Measurements from ENCODE around the gene TIMM13. TPM values are rescaled to one million over a fixed set of nuclear protein-coding genes. Genes with fewer than 3 reads are reported as not detected.

Gene TIMM13
- total RNA-seq, 1 donor from 2014 or later, result 73.7 TPM

DNA sequence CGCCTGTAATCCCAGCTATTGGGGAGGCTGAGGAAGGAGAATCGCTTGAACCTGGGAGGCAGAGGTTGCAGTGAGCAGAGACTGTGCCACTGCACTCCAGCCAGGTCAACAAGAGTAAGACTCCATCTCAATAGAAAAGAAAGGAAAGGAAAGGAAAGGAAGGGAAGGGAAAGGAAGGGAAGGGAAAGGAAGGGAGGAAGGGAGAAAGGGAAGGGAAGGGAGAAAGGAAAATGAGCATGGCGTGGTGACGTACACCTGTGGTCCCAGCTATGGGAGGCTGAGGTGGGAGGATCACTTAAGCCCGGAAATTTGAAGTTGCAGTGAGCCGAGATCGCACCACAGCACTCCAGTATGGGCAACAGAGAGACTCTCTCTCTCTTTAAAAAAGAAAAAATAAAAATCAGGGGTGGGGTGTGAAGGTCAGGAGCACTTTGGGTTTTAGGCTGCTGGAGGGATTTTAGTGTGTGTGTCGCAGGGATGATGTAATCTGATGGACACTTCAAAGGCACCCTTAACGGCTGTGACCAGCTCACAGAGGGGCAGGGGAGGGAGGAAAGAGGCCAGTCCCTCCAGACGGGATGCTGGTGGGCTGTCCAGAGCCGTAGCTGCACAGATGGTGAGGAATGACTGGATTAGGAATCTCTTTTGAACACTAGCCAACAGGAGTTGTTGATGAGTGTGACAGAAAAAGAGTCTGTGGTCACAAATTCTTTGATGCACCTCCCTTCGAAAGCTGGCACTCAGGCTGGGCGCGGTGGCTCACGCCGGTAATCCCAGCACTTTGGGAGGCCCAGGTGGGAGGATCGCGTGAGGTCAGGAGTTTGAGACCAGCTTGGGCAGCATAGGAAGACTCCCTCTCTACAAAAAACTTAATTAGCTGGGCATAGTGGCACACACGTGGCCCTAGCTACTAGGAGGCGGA is 39.8 kb downstream of the TIMM13 start:
- peak; percentile 20 for DNase-seq (ENCODE audit: low read depth)

DNA sequence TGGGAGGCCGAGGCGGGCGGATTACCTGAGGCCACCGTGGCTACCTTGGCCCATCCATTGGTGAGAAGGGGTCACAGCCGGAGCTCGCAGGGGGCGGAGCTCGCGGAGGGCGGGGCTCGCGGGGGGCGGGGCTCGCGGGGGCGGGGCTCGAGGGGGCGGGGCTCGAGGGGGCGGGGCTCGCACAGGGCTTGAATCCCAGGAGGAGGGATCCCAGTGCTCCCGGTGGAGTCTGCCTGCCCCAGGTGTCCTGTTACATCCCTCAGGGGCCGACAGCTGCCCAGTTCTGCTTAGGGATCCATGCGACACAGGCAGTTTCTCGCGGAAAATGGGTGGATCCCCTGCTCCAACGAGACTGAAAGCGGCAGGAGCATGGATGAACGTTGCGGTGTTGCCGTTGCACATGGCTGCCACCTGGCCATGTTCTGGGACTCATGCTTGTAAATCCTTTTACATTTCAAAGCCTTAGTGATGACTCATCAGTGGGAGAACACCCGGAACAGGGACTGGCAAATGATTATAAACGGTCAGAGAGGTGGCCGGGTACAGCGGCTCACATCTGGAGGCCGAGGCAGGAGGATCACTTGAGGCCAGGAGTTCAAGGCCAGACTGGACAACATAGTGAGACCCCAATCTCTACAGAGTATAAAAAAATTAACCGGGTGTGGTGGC is 42.2 kb downstream of the TIMM13 start:
- DNase-seq (ENCODE audit: low read depth), result peak; percentile 76

GRCh38 chr19:2382530-2383222 is 44.7 kb downstream of the TIMM13 start:
- no peak for DNase-seq (ENCODE audit: low read depth)

DNA sequence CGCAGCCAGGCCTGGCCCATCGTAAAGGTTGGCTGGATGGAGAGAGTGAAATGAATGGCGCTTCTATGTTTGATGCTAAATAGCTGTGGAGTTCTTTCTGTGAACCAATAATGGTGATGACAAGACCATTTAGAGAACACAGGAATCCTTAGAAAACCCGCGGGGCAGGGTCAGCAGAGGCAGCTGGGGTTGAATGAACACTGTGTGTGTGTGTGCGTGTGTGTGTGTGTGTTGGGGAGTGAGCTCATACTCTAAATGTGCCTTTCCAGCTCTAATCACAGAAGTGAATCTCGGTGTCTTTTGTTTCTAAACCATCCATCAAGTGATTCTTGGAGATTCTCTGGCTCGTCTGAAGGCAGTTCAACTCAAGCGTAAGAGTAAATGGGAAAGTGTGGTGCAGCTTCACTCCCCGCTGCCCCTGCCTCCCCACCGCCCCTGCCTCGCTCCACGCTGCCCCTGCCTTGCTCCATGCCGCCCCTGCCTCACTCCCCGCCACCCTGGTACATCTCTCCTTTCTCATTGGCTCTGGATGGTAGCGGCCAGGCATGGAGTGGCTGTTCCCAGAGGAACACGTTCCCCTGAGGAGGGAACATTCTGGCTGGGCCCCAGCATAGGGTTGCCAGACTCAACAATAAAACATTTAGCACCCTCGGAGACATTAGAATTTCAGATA is 46.1 kb downstream of the TIMM13 start:
- peak; percentile 35 for DNase-seq (ENCODE audit: low read depth)

- no peak for DNase-seq (ENCODE audit: low read depth)
Observed at GRCh38 chr19:2380567-2380966, 46.8 kb downstream of the TIMM13 start.

GRCh38 chr19:2376784-2377519 is 50.4 kb downstream of the TIMM13 start:
- DNase-seq (ENCODE audit: low read depth), result no peak

Small RNA genes within 50 kb of the gene (microRNA-seq; reads per million reads assigned to microRNA genes)
- not detected for gene MIR7108

Other genes starting within 250 kb of the TIMM13 start
- 77.5 and 86.7 TPM in 2 replicates for gene PLEKHJ1, start 191.3 kb downstream of the TIMM13 start, total RNA-seq
- gene SF3A2, start 190.8 kb downstream of the TIMM13 start, total RNA-seq, result 21.6 and 23.1 TPM in 2 replicates
- gene AMH, start 178.3 kb downstream of the TIMM13 start, total RNA-seq, result 5.1 and 7.3 TPM in 2 replicates
- gene JSRP1, start 171.2 kb downstream of the TIMM13 start, total RNA-seq, result 303 and 333 TPM in 2 replicates
- gene PEAK3, start 145.4 kb downstream of the TIMM13 start, total RNA-seq, result 0.16 and 0.36 TPM in 2 replicates
- not detected in 2 replicates for gene LINGO3, start 119.4 kb downstream of the TIMM13 start, total RNA-seq
- 158 and 226 TPM in 2 replicates for gene LSM7, start 99.0 kb downstream of the TIMM13 start, total RNA-seq
- 36.1 and 45.7 TPM in 2 replicates for gene SPPL2B, start 98.9 kb downstream of the TIMM13 start, total RNA-seq
- not detected in 2 replicates for gene TMPRSS9, start 67.3 kb downstream of the TIMM13 start, total RNA-seq
- gene LMNB2, start 29.4 kb upstream of the TIMM13 start, total RNA-seq, result 30.7 and 34.3 TPM in 2 replicates
- 8.6 and 16.9 TPM in 2 replicates for gene GADD45B, start 48.5 kb upstream of the TIMM13 start, total RNA-seq